GM18861 (cell line): Measurements from ENCODE around the gene SLC2A13.
"Not testable (repeated sequence)": the region's sequence is repeated elsewhere in the genome, so short reads cannot be mapped to it uniquely, and the experiment has no call there.

Source experiments
- ATAC-seq: cut with Tn5 transposase; IDR thresholded peaks from one replicate; pipeline ENCODE4 v1.9.1; 2021; ENCODE audit not compliant: unreplicated experiment

SLC2A13 gene

DNA sequence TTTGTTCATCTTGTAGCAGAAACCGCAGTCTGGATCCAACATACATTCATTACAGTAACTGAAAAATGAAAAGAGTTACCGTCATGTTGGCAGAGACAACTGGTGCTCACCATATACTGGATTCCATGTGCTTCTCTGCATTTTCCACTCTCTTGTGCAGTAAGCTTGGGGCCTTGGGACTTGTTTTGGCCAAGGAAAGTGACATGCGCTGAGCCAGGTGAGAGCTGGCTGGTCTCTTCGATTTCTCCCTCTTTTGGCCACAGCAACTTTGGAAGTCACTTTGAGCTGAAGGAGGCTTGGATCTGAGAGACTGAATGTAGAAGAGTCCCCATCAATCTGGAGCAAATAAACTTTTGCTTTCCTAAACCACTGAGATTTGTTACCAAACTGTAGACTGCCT lies 275.7 kb downstream of the SLC2A13 start:
- no peak for ATAC-seq

- no peak for ATAC-seq
Observed at GRCh38 chr12:39824505-39825212, 281.2 kb downstream of the SLC2A13 start.

GRCh38 chr12:39816671-39817185 lies 289.2 kb downstream of the SLC2A13 start:
- no peak for ATAC-seq

DNA sequence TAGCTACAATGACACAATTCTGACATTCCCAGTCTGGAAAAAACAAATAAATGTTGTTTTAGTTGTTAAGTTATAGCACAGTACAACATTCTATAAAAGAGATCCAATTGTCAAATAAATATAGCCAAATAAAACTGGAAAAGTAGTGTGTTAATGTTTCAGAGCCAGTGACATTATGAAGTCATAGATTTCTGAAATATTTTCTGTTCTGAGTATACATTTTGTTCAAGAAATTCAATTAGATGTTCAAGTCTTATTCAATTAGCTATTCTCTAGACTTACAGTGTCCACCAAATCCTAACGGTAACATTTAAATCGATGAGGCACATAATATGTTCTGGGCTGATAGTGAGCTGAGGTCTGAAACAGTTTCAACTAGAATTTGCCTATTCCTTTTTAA lies 290.1 kb downstream of the SLC2A13 start:
- ATAC-seq = no peak

DNA sequence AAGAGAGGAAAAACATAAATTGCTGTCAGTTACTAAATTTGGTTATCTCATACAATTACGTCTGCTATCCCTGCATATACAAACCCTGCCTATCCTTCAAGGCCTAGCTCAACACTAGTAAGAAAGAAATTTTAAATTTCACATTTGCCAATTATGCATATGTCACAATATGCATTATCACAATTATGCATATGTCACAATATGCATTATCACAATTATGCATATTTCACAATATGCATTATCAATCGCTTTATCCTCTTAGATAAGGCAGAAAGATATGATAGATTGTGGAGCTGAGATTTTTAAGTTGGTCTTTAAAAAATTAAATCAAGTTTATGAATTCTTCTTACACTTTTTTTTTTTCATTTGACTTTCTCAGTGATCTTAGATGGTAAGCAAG lies 291.3 kb downstream of the SLC2A13 start:
- ATAC-seq = no peak

- ATAC-seq = no peak
Observed at GRCh38 chr12:39813776-39814175, 292.1 kb downstream of the SLC2A13 start.

DNA sequence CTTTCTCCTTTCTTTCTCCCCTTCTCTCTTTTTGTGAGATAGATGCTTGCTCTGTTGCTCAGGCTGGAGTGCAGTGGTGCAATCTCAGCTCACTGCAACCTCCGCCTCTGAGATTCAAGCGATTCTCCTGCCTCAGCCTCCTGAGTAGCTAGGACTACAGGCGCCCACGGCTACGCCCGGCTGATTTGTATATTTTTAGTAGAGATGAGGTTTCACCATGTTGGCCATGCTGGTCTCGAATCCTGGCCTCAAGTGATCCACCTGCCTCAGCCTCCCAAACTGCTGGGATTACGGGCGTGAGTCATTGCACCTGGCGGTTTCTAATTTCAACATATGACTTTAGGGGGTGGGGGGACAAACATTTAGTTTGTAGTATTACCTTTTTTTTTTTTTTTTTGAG lies 293.4 kb downstream of the SLC2A13 start:
- ATAC-seq = not testable (repeated sequence)

DNA sequence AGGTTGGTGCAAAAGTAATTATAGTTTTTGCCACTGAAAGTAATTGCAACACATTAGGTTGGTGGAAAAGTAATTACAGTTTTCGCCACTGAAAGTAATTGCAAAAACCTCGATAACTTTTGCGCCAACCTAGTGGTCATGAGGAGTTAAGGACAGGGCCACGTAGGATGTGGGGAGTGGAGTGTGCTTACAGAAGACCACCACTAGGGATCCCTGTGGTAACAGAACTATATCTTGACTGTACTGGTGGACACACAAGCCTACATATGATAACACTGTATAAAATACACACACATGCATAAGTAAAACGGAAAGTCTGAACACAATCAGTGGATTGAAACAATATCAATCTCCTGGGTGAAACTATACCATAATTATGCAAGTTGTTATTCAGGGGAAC lies 298.8 kb downstream of the SLC2A13 start:
- ATAC-seq = peak; percentile 71

- ATAC-seq = no peak
Observed at GRCh38 chr12:39805651-39806050, 300.2 kb downstream of the SLC2A13 start.

GRCh38 chr12:39804898-39805297 lies 301.0 kb downstream of the SLC2A13 start:
- ATAC-seq = no peak

GRCh38 chr12:39804479-39804878 lies 301.4 kb downstream of the SLC2A13 start:
- ATAC-seq = no peak

DNA sequence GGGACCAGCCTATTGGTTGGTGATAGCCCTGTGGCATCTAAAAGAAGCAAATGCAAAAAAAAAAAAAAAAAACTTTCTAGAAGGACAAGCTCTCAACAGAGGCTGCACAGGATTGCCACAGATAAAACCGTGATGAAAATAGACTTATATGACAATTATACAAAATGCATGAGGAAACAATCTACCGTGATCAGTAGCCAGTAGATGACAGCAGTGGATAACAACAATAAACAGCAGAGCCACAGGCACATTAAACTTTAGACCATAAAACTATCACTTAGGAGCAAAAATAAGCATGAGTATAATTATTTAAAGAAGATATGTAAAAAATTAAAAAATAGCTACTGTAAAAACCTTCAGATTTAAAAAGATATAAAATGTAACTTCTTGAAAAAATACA lies 302.7 kb downstream of the SLC2A13 start:
- no peak for ATAC-seq

GRCh38 chr12:39798977-39799376 lies 306.9 kb downstream of the SLC2A13 start:
- ATAC-seq = no peak

GRCh38 chr12:39798429-39798828 lies 307.5 kb downstream of the SLC2A13 start:
- ATAC-seq = no peak

- ATAC-seq = no peak
Observed at GRCh38 chr12:39795481-39795880, 310.4 kb downstream of the SLC2A13 start.

GRCh38 chr12:39792938-39793337 lies 312.9 kb downstream of the SLC2A13 start:
- ATAC-seq = no peak

DNA sequence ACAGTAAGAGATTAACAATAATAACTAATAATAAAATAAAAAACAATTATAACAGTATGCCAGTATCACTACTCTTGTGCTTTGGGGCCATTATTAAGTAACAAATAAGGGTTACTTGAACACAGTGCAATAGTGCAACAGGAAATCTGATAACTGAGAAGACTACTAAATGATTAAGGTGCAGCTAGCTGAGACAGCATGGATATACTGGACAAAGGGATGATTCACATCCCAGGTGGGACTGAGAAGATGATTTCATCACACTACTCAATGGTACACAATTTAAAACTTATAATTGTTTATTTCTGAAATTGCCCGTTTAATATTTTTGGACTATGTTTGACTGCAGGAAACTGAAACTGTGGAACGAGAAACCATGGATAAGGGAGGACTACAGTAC lies 317.6 kb downstream of the SLC2A13 start:
- no peak for ATAC-seq

DNA sequence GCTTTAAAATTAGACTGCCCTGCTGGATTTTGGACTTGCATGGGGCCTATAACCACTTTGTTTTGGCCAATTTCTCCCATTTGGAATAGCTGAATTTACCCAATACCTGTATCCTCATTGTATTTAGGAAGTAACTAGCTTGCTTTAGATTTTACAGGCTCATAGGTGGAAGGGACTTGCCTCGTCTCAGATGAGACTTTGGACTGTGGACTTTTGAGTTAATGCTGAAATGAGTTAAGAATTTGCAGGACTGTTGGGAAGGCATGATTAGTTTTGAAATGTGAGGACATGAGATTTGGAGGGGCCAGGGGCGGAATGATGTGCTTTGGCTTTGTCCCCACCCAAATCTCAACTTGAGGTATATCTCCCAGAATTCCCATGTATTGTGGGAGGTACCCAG lies 320.1 kb downstream of the SLC2A13 start:
- not testable (repeated sequence) for ATAC-seq

GRCh38 chr12:39782026-39782545 lies 323.8 kb downstream of the SLC2A13 start:
- no peak for ATAC-seq

- no peak for ATAC-seq
Observed at GRCh38 chr12:39780913-39781446, 324.9 kb downstream of the SLC2A13 start.

- ATAC-seq = no peak
Observed at GRCh38 chr12:39780411-39780912, 325.4 kb downstream of the SLC2A13 start.

GRCh38 chr12:39779768-39780340 lies 326.0 kb downstream of the SLC2A13 start:
- no peak for ATAC-seq
